ENCODE results near the gene SETD7.
"Not testable (repeated sequence)": the region's sequence is repeated elsewhere in the genome, so short reads cannot be mapped to it uniquely, and the experiment has no call there.

The SETD7 gene

GRCh38 chr4:139465922-139466321 is 90.1 kb downstream of the SETD7 start:
- H3K4me2 ChIP-seq (ENCODE audit: insufficient read depth, low read length), result no peak overlapping the region
- H3K36me3 ChIP-seq (ENCODE audit: insufficient read depth, low read length), result no peaks in the 10 kb centered on the region
- no peak overlapping the region for H3K27ac ChIP-seq (ENCODE audit: low read length)
- TF ChIP-seq, protein P1, sequence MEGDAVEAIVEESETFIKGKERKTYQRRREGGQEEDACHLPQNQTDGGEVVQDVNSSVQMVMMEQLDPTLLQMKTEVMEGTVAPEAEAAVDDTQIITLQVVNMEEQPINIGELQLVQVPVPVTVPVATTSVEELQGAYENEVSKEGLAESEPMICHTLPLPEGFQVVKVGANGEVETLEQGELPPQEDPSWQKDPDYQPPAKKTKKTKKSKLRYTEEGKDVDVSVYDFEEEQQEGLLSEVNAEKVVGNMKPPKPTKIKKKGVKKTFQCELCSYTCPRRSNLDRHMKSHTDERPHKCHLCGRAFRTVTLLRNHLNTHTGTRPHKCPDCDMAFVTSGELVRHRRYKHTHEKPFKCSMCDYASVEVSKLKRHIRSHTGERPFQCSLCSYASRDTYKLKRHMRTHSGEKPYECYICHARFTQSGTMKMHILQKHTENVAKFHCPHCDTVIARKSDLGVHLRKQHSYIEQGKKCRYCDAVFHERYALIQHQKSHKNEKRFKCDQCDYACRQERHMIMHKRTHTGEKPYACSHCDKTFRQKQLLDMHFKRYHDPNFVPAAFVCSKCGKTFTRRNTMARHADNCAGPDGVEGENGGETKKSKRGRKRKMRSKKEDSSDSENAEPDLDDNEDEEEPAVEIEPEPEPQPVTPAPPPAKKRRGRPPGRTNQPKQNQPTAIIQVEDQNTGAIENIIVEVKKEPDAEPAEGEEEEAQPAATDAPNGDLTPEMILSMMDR (IDR thresholded peaks at IDR 0.05; ENCODE audit: borderline replicate concordance, extremely low read depth, low read length, poor library complexity, severe bottlenecking), result no peak
- TF ChIP-seq EZH2 (IDR thresholded peaks at IDR 0.05; ENCODE audit: borderline replicate concordance, low read depth, low read length, severe bottlenecking), result no peak
- H3K4me3 ChIP-seq (ENCODE audit: low read depth in 1 of 2, low read length in 2 of 2), result no peak overlapping the region
- no peak overlapping the region for H2AFZ ChIP-seq (ENCODE audit: low read depth, low read length)
- H4K20me1 ChIP-seq (ENCODE audit: insufficient read depth, low read length), result peaks cover 4% of the 10 kb centered on the region; the same call in 1 of the 2 replicates
- no peaks in the 10 kb centered on the region for H3K27me3 ChIP-seq (ENCODE audit: insufficient read depth, low read length, poor library complexity)
- DNase-seq, result no peak
- no peaks in the 10 kb centered on the region for H3K9me3 ChIP-seq (ENCODE audit: insufficient read depth, low read length, severe bottlenecking)
- ATAC-seq (ENCODE audit: insufficient read depth, low read depth), result no peak
- H3K9ac ChIP-seq (ENCODE audit: low read depth, low read length), result no peak overlapping the region
- H3K79me2 ChIP-seq (ENCODE audit: insufficient read depth, low read length), result peaks cover 32% of the 10 kb centered on the region; the same call in 1 of the 2 replicates
- no peaks in the 10 kb centered on the region for H3K4me1 ChIP-seq (ENCODE audit: insufficient read depth, low read length)

DNA sequence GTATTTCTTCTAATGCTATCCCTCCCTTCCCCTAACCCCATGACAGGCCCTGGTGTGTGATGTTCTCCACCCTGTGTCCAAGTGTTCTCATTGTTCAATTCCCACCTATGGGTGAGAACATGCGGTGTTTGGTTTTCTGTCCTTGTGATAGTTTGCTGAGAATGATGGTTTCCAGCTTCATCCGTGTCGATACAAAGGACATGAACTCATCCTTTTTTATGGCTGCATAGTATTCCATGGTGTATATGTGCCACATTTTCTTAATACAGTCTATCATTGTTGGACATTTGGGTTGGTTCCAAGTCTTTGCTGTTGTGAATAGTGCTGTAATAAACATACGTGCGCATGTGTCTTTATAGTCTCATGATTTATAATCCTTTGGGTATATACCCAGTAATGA is 91.5 kb downstream of the SETD7 start:
- H3K4me2 ChIP-seq (ENCODE audit: insufficient read depth, low read length); ATAC-seq (ENCODE audit: insufficient read depth, low read depth); H2AFZ ChIP-seq (ENCODE audit: low read depth, low read length); H3K4me3 ChIP-seq (ENCODE audit: low read depth in 1 of 2, low read length in 2 of 2); DNase-seq; H4K20me1 ChIP-seq (ENCODE audit: insufficient read depth, low read length); H3K36me3 ChIP-seq (ENCODE audit: insufficient read depth, low read length); H3K27me3 ChIP-seq (ENCODE audit: insufficient read depth, low read length, poor library complexity); H3K4me1 ChIP-seq (ENCODE audit: insufficient read depth, low read length); H3K9me3 ChIP-seq (ENCODE audit: insufficient read depth, low read length, severe bottlenecking); H3K9ac ChIP-seq (ENCODE audit: low read depth, low read length); H3K27ac ChIP-seq (ENCODE audit: low read length): not testable (repeated sequence)
- peaks cover 28% of the 10 kb centered on the region; the same call in 1 of the 2 replicates for H3K79me2 ChIP-seq (ENCODE audit: insufficient read depth, low read length)

- TF ChIP-seq EZH2 (IDR thresholded peaks at IDR 0.05; ENCODE audit: borderline replicate concordance, low read depth, low read length, severe bottlenecking), result no peak
- TF ChIP-seq, protein P1 (IDR thresholded peaks at IDR 0.05; ENCODE audit: borderline replicate concordance, extremely low read depth, low read length, poor library complexity, severe bottlenecking), result no peak
- H3K36me3 ChIP-seq (ENCODE audit: insufficient read depth, low read length), result no peaks in the 10 kb centered on the region
- no peak overlapping the region for H3K4me3 ChIP-seq (ENCODE audit: low read depth in 1 of 2, low read length in 2 of 2)
- no peak overlapping the region for H2AFZ ChIP-seq (ENCODE audit: low read depth, low read length)
- no peak for ATAC-seq (ENCODE audit: insufficient read depth, low read depth)
- no peak overlapping the region for H3K9ac ChIP-seq (ENCODE audit: low read depth, low read length)
- H4K20me1 ChIP-seq (ENCODE audit: insufficient read depth, low read length), result peaks cover 4% of the 10 kb centered on the region; the same call in 1 of the 2 replicates
- no peaks in the 10 kb centered on the region for H3K27me3 ChIP-seq (ENCODE audit: insufficient read depth, low read length, poor library complexity)
- no peaks in the 10 kb centered on the region for H3K9me3 ChIP-seq (ENCODE audit: insufficient read depth, low read length, severe bottlenecking)
- no peak for DNase-seq
- H3K27ac ChIP-seq (ENCODE audit: low read length), result no peak overlapping the region
- peaks cover 40% of the 10 kb centered on the region for H3K79me2 ChIP-seq (ENCODE audit: insufficient read depth, low read length)
- H3K4me1 ChIP-seq (ENCODE audit: insufficient read depth, low read length), result peaks cover 12% of the 10 kb centered on the region
- no peak overlapping the region for H3K4me2 ChIP-seq (ENCODE audit: insufficient read depth, low read length)
Measured at GRCh38 chr4:139461022-139461628, 94.9 kb downstream of the SETD7 start.

DNA sequence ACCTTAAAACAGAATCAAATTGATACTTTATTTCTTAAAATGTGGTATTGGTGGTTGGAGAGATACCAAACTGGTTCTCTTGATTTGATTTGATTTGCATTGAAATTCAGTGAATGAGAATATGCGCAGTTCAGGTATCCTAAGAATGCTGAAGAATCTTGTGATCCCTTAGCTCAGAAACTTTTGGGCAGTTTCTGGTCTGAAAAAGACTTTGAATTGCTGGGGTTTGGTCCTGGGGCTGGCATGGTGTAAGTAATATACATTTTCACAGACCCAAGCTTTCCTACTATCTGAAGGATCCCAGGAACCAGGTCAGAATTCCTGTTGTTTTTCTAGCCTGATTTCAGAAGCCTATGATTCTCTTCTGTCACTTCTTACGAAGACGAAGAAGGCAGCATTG is 95.5 kb downstream of the SETD7 start:
- Histone ChIP-seq H3K4me2 (ENCODE audit: insufficient read depth, low read length) (no peak overlapping the region), H3K27ac (ENCODE audit: low read length) (no peak overlapping the region), H3K9ac (ENCODE audit: low read depth, low read length) (no peak overlapping the region), H3K36me3 (ENCODE audit: insufficient read depth, low read length) (no peaks in the 10 kb centered on the region), H3K4me3 (ENCODE audit: low read depth in 1 of 2, low read length in 2 of 2) (no peak overlapping the region), H3K79me2 (ENCODE audit: insufficient read depth, low read length) (peaks cover 43% of the 10 kb centered on the region), H3K9me3 (ENCODE audit: insufficient read depth, low read length, severe bottlenecking) (no peaks in the 10 kb centered on the region), H2AFZ (ENCODE audit: low read depth, low read length) (no peak overlapping the region), H4K20me1 (ENCODE audit: insufficient read depth, low read length) (peaks cover 4% of the 10 kb centered on the region; the same call in 1 of the 2 replicates), H3K4me1 (ENCODE audit: insufficient read depth, low read length) (peaks cover 17% of the 10 kb centered on the region), H3K27me3 (ENCODE audit: insufficient read depth, low read length, poor library complexity) (no peaks in the 10 kb centered on the region)
- ATAC-seq (ENCODE audit: insufficient read depth, low read depth), result no peak
- DNase-seq, result no peak
- no peak for TF ChIP-seq EZH2 (IDR thresholded peaks at IDR 0.05; ENCODE audit: borderline replicate concordance, low read depth, low read length, severe bottlenecking)
- TF ChIP-seq, protein P1 (IDR thresholded peaks at IDR 0.05; ENCODE audit: borderline replicate concordance, extremely low read depth, low read length, poor library complexity, severe bottlenecking), result no peak
